Activated T-helper 9 cell treated with anti-CD3 and anti-CD28 coated beads, Interleukin-2, amount 50 U/mL, for 16 hours (primary cell): ENCODE results near the gene TRIP12.
"Not testable (repeated sequence)": the region's sequence is repeated elsewhere in the genome, so short reads cannot be mapped to it uniquely, and the experiment has no call there.

Experiments used
- DNase-seq: peaks from one replicate; pipeline ENCODE4 v3.0.0-alpha.2; 2020; ENCODE audit warnings: low read depth

The TRIP12 gene

DNA sequence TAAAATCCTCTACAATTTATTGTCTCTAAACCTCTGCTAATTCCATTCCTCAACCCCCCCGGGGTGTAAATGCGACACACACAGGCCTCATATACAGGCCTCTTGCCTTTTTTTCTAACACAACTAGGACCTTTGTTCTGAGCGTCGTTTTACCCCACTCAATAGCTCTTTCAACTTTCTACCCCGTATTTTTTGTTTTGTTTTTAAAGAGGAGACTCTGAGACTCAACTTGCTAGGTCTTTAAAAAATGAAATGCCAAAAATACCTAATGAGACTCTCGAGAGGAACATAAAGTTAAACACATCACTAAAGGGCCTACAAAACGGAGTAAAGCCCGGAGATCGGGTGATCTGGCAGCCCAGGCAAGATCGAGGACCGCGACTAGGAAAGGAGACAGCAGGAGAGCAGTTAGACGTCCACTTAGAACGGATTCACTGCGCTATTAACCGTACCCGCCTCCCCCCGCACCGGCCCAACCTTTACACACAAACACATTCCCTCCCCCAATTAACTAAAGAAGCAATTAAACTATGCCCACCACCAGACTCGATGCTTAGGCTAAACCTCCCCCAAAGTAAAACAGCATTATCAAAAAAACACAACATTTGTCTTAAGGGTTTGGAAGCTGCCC is 1.7 kb downstream of the TRIP12 start:
- no peak for DNase-seq

DNA sequence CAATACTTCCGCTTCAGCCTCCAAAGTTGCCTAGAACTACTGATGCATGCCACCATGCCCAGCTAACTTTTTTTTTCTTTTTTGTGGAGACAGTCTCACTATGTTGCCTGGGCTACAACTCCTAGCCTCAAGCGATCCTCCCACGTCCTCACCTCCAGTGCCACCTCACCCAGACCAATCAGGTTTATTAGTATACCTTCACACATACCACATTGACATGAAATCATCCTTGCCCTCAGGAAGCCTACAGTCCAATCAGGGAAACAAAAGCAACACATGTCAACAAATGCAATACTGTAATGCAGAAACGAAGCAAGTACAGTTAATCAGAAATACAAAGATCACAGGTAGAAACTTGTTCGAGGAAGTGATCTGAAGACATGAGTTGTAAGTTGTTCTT is 4.0 kb downstream of the TRIP12 start:
- DNase-seq, result no peak

GRCh38 chr2:229914171-229914570 is 7.6 kb downstream of the TRIP12 start:
- no peak for DNase-seq

- no peak for DNase-seq
Measured at GRCh38 chr2:229910832-229911412, 10.9 kb downstream of the TRIP12 start.

- DNase-seq, result no peak
Measured at GRCh38 chr2:229910147-229910831, 11.5 kb downstream of the TRIP12 start.

DNA sequence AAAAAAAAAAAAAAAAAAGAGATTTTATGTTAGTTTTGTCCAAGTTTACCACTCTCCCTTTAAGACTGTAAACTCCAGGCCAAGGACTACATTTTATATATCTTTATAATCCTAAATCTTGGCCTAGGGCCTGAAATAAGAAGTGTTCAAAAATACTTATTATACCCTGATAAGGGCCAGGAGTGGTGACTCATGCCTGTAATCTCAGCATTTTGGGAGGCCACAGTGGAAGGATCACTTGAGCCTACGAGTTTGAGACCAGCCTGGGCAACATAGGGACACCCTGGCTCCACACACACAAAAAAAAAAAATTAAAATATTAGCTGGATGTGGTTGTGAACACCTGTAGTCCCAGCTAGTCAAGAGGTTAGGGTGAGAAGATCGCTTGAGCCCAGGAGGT is 12.7 kb downstream of the TRIP12 start:
- no peak for DNase-seq

- no peak for DNase-seq
Measured at GRCh38 chr2:229905601-229906000, 16.2 kb downstream of the TRIP12 start.

- DNase-seq, result no peak
Measured at GRCh38 chr2:229903037-229903436, 18.8 kb downstream of the TRIP12 start.

GRCh38 chr2:229901819-229902218 is 20.0 kb downstream of the TRIP12 start:
- no peak for DNase-seq

GRCh38 chr2:229900514-229900913 is 21.3 kb downstream of the TRIP12 start:
- not testable (repeated sequence) for DNase-seq

- no peak for DNase-seq
Measured at GRCh38 chr2:229900012-229900411, 21.8 kb downstream of the TRIP12 start.

GRCh38 chr2:229899604-229900003 is 22.2 kb downstream of the TRIP12 start:
- DNase-seq, result no peak

DNA sequence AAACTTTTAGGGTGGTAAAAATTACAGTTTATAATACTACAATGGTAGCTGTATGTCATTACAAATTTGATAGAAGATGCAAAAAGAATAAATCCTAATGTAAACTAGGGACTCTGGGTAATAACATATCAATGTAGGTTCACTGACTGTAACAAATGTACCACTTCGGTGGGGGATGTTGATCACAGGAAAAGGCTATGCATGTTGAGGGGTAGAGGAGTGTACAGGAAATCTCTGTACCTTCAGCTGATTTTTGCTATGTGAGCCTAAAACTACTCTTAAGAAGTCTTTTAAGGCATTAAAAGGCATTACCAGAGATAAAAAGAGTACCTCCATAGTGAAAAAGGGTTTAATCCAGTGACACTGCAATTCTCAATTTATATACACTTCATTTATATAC is 25.0 kb downstream of the TRIP12 start:
- no peak for DNase-seq

DNA sequence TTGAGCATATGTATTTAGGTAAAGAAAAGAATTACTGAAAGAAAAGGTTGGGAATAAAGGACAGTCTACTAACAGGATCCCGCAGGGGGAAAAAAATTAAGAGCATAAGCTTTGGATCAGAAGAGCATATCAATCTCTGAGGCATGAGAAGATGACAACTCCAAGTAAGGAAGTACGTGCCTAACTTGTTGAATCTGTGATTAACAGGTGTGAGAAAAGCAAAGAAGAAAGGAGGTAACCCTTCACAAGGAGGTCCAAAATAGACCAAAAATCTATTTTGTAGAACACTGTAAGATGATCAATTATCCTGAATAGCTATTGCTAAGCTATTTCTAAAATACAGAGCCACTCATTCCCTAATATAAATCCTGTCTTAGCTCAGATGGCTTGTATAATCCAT is 32.8 kb downstream of the TRIP12 start:
- DNase-seq, result no peak

DNA sequence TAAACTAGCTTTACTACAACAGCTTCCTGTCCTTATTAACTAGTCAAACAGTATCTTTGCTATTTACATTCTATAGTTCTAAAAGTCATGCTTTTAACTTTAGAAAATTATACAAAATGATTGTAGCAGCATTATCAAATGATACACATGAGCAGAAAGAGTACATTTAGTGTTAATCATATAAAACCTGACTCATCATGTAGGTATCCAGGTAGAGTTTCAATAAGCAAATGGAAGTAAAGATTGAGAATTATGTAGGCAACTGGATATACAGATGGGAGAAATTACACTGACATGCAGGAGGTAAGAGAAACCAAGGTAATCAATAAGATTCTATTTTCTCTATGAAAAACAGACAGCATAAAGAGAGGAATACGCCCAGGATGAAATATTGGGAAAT is 33.8 kb downstream of the TRIP12 start:
- no peak for DNase-seq

DNA sequence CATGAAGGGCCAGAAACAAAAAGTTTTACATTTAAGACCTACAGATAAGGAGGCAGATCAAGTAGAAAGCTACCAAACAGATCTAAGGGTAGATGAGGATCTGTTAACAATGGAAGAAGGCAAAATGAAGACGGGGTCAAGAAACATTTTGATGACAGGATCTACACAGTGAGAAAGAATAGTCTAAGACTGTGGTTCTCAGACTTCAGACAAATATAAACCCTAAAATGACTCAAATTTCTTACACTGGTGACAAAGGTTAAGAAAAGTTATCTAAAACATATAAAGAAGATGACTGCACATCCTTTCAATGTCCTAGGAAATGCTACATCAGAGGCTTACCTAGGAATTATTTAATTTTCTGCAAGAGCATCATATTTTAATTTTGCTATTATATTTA is 34.4 kb downstream of the TRIP12 start:
- no peak for DNase-seq

GRCh38 chr2:229884775-229885699 is 36.8 kb downstream of the TRIP12 start:
- no peak for DNase-seq

DNA sequence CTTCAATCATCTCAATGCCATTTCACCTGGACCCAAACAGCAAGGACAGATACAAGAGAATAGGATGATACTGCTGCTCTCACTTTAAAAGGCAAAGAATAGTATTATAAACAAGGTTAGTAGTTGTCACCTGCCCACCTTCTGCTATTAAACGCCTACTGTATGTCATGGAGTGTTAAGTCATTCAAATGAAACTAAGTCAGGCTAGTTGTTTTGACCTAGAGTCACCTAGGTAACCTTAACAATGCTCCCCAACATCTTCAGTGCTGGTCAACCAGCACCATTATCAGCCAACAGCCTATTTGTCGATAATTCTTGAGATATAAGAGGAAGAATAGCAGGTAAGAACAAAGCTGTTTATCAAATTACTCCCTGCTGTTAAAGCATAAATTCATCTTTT is 39.2 kb downstream of the TRIP12 start:
- no peak for DNase-seq

DNA sequence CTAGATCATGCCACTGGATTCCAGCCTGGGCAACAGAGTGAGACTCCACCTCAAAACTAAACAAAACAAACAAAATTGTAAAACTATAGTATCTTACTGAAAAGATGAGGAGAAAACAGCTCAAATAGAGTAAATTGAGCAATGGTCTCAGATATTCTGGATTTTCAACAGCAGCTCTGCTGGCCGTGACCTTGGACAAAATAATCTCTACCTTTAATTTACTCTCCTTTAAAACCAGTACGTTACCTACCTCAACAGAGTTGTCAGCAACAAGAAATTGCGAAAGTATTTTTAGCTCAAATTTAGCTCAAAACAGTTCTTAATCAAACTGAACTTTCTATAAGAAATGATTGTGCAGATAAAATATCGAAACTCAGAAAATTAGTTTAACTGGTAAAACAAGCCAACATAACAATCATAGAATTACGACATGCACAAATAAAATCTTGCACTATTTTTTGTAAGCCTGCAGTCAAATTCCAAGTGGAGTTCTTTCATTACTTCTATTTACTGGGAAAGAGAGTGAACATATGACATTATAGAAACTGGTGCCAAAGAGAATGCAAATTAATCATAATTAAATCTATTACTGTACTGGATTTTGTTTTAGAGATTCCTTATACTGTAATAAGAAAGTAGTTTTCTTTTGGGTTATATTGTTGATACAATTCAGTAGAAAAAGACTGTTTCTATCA is 40.8 kb downstream of the TRIP12 start:
- no peak for DNase-seq

- no peak for DNase-seq
Measured at GRCh38 chr2:229879191-229879950, 42.4 kb downstream of the TRIP12 start.

DNA sequence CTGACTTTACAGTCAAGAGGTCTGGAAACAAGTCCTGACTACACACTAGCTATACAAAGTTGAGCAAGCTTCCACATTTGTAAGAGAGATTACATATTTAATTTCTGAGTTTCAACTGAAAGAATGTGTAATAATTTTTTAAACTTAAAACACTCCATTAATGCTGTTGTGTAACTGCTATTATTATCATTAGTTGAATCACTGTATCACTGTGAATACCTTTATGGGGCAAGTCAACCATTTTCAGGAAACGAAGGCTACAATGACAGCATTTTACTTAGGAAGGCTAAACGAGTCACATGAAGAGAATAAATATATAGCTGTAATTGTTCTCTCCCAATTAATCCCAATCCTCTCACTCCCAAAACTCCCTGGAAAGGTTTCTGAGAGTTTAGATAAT is 46.3 kb downstream of the TRIP12 start:
- DNase-seq, result no peak
